Fibroblast of skin of back (primary cell): Measurements from ENCODE around the gene CPT1C.
A peak's percentile ranks its signal among the peaks of the same experiment; 100 is the strongest.

Experiments
- DNase-seq: peaks from one replicate; pipeline ENCODE4 v3.0.0-alpha.2; 2013

The CPT1C gene

GRCh38 chr19:49683814-49684250 is 7.1 kb upstream of the CPT1C start:
- DNase-seq = no peak

DNA sequence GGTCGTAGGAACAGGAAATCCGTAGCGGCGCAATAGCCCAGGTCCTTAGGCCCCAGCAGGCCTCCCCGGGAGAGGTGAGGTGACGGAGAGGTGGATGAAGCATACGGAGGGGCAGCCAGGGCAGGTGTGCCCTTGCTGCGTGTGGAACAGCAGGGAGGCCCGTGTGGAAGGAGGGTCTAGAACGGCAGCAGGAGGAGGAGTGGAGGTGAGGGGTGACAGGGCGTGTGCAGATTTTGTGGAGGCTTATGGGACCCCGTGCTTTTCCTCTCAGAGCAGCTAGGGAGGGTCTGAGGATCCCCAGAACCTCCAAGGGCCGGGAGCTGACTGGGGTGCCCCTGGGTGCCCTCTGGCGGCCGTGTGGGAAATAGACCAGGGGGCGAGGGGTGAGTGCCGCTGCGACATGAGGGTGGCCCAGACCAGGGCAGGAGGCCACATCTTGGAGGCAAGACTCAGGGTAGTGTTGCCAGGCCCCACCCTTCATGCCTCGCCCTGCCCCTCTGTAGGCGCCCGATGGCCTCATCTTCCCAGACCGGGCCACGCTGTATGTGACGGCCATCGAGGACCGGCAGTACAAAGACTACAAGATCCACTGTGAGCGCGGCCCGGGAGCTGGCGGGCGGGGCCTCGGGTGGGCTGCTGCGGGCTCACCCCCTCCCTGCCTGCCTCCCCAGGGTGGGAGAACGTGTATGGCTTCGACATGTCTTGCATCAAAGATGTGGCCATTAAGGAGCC is 6.5 kb upstream of the CPT1C start:
- DNase-seq = no peak

DNA sequence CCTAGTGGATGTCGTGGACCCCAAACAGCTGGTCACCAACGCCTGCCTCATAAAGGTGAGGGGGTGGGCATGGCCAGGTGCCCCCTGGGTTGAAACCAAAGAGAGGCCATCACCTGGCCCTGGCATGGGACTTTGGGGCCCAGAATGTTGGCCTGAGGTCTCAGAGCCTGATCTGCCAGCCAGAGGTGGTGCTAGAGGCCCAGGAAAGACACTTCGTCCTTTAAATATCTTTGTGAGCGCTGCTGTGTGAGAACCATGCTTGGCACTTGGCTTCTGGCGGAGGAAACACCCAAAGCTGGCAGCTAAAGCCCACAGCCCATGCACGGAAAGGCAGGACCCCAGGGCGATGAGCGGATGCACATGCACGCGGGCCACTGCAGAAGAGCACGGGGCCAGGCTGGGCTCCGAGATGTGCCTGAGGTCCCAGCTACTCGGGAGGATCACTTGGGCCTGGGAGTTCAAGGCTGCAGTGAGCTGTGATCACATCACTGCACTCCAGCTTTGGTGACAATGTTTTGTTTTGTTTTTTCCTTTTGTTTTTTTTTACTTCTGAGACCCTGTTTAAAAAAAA is 5.8 kb upstream of the CPT1C start:
- DNase-seq = no peak

DNA sequence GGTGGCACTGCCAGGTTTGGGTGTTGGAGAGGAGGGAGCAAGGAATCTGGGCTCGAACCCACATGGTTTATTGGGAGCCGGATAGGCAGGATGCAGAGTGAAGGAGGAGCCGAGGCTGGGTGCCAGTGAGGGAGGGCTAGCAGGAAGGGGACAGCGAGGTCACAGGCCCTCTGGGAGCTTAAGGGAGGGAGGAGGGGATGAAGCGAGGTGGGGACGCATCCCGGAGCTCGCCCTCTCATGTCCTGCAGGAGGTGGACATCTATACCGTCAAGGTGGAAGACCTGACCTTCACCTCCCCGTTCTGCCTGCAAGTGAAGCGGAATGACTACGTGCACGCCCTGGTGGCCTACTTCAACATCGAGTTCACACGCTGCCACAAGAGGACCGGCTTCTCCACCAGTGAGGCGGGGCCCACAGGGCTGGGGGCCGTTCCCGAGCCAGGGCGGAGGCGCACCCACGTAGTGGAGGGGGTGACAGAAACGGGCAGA is 5.0 kb upstream of the CPT1C start:
- DNase-seq = no peak

DNA sequence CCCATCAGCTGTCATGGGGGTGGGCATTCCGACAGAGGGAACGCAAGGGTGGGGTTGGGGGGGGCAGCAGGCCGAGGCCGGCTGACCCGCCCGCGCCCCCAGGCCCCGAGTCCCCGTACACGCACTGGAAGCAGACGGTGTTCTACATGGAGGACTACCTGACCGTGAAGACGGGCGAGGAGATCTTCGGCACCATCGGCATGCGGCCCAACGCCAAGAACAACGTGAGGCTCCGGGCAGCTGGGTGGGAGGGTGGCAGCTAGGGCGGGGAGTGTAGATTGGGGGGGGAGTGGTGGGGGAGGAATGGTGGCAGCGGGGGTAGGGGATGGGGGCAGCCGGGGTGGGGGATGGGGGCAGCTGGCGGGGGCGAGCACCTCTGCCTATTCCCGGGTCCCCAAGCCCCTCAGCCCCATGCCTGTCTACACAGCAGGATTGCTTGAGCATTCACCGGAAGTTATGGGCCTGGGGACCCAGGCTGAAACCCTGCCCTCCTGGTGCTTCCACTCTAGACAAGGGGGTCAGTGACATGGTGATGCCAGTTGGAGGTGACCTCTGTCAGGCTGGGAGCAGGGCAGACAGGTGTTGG is 4.3 kb upstream of the CPT1C start:
- DNase-seq = no peak

GRCh38 chr19:49687150-49687549 is 3.8 kb upstream of the CPT1C start:
- DNase-seq = no peak

DNA sequence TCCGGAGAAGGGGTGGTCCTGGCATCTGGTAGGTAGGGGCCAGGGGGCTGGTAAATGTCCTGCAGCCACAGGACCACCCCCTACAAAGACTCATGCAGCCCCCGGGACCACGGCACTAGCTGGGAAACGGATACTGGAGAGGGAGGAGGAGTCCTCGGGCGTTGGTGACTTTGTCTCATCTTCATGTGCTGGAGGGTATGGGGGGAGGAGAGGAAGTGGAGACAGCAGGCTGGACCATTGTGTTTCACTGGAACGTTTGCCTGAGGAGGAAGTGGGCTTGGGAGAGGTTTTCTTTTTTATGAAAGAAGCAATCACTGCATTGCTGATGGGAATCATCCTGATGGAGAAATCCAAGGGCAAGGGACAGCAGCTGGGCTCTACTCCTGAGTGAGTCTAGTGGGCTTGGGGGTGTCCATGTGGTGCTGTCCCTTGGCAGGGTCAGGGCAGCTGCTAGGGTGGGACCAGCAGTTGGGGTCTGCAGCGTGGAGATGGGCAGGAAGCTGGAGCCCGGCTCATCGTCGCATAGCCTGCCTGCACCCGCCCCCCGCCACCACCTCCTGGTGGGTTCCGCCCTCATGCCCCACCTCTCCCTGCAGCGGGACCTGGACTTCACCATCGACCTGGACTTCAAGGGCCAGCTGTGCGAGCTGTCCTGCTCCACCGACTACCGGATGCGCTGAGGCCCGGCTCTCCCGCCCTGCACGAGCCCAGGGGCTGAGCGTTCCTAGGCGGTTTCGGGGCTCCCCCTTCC is 3.2 kb upstream of the CPT1C start:
- DNase-seq = peak; percentile 39

- DNase-seq = no peak
Observed at GRCh38 chr19:49688531-49689132, 2.3 kb upstream of the CPT1C start.

GRCh38 chr19:49689133-49690078 is 1.5 kb upstream of the CPT1C start, which contains the start of gene ADM5:
ADM5 (plus strand) TSS chr19:49689594; CDS start chr19:49689838, 244 bp downstream.
- DNase-seq = no peak

- DNase-seq = no peak
Observed at GRCh38 chr19:49690079-49690655, 749 bp upstream of the CPT1C start.

DNA sequence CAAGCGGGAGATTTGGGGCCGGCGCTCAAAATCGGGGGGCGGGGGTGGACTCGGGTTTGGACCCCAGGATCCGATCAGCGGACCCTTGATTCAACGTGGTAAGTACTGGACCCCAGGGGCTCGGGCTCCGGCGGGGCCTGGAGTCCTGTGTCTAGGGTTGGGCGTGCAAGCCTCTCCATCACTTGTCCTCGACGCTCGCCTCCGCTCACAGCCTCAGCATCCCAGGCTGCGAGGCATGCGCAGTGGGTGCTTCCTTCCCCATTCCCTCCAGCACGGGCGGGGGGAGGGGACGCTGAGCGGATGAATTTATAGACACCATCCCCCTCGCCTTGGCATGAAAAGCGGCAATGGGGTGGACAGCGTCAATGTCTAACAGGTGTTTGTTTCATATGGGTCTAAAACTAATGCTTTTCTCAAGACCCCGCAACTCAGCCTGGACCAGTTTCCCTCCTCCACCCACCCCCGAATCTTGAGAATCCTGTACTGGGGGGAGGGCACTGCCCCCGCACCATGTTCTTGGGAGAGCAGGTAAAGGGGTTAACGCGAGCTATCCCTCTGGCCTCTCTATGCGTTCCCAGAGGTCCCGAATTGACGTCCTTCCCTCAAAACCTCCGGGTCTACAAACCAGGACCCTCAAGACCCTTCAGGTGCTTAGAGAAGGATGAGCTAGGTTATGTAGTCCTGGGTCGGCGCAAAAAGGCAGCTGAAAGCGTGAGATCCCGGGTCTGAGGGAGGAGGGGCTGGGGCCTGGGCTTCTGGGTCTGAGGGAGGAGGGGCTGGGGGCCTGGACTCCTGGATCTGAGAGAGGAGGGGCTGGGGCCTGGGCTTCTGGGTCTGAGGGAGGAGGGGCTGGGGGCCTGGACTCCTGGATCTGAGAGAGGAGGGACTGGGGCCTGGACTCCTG is 579 bp downstream of the CPT1C start:
- peak; percentile 81 for DNase-seq

GRCh38 chr19:49692147-49692506 is 1.2 kb downstream of the CPT1C start:
- DNase-seq = no peak

DNA sequence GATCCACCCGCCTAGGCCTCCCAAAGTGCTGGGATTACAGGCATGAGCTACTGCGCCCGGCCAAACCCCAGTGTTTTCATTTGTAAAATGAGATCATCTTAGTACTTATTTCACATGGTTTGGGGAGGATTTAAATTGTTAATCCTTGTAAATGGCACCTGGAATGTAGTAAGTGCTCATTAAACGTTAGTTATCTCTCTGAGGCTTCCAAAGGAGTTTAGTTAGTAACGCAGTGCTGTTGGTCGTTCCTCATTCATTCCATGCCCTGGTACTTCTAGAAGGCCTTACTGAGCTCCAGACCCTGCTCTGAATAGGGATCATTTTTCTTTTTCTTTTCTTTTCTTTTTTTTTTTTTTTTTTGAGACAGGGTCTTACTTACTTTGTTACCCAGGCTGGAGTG is 5.2 kb downstream of the CPT1C start:
- no peak for DNase-seq

- DNase-seq = no peak
Observed at GRCh38 chr19:49696865-49697264, 5.9 kb downstream of the CPT1C start.

GRCh38 chr19:49699364-49699763 is 8.4 kb downstream of the CPT1C start:
- DNase-seq = no peak

DNA sequence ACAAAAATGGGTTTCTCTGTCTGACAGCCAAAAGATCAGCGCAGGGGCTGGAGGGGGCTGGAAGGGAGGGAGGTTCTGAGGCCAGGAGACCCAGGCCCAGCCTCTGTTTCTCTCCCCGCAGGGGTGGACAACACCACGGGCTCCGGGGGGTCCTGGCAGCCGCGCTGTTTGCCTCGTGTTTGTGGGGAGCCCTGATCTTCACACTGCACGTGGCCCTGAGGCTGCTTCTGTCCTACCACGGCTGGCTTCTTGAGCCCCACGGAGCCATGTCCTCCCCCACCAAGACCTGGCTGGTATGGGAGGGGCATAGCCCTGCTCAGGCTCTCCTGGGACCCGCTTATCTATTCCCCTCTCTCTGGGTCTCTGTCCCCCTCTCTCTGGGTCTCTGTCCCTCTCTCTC is 9.6 kb downstream of the CPT1C start:
- DNase-seq = no peak

DNA sequence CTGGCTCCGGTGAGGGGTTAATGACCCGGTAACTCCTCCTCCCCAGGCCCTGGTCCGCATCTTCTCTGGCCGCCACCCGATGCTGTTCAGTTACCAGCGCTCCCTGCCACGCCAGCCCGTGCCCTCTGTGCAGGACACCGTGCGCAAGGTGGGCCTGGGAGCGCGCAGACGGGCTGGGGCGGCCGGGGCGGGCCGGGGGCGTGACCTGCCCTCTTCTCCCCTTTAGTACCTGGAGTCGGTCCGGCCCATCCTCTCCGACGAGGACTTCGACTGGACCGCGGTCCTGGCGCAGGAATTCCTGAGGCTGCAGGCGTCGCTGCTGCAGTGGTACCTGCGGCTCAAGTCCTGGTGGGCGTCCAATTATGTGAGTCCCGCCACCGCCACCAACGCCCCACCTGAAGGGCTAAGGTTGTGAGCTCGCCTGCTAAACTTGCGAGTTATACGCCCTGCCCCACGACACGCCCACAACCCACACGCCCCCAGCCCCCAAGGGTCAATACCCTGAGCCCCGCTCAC is 10.4 kb downstream of the CPT1C start:
- no peak for DNase-seq

DNA sequence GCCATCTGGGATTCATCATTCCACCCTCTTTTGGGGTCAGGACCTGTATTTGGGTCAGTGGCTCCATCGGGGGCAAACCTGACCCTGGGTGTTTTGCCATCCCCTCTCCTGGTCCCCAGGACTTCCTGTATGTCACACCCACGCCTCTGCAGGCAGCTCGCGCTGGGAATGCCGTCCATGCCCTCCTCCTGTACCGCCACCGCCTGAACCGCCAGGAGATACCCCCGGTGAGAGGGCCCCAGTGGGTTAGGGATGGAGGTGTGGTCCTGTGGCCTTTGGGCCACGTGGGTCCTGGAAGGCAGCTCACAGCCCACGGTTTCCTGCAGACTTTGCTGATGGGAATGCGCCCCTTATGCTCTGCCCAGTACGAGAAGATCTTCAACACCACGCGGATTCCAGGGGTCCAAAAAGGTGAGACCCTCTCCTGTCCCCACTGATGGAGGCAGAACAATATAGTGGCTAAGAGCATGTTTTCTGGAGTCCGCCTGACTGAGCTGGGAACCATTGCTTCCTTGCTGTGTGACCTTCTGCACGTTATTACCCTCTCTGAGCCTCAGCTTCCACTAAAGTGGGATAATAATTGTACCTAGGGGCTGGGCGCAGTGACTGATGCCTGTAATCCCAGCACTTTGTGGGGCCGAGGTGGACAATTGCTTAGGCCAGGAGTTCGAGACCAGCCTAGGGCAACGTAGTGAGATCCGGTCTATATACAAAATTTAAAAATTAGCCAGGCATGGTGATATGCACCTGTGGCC is 14.1 kb downstream of the CPT1C start:
- DNase-seq = no peak

DNA sequence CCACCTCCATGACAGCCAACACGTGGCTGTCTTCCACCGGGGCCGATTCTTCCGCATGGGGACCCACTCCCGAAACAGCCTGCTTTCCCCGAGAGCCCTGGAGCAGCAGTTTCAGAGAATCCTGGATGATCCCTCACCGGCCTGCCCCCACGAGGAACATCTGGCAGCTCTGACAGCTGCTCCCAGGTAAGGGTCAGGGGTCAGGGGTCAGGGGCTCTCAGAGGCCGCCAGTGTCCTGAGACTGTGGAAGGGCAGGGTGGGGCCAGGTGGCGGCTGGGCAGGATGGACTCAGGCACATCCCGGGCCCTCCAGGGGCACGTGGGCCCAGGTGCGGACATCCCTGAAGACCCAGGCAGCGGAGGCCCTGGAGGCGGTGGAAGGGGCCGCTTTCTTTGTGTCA is 15.0 kb downstream of the CPT1C start:
- no peak for DNase-seq
